Gastroesophageal sphincter (tissue), 4 donors: ENCODE results near the gene ZMYM3. TPM values are rescaled to one million over a fixed set of nuclear protein-coding genes. Genes with fewer than 3 reads are reported as not detected.

Experiments
- ATAC-seq: fragments of 150-250 bp; one replicate; pipeline ENCODE4 v1.9.1; 2016; ENCODE audit warnings: mild to moderate bottlenecking, moderate library complexity
- H3K27ac ChIP-seq, 4 donors: fragments of 200-600 bp; sonication (generic) in 3 of 4; 1 replicate in 3 of 4; 2 replicates in 1 of 4; pipeline ENCODE4 v1.5.1; 2016 to 2019
- H3K27me3 ChIP-seq: fragments of 200-600 bp; sonication (generic); one replicate; pipeline ENCODE4 v1.5.1; 2019
- H3K36me3 ChIP-seq, 2 donors: fragments of 200-600 bp; sonication (generic); one replicate each; pipeline ENCODE4 v1.5.1; 2019; ENCODE audit warnings: control low read depth in 1 of 2
- H3K4me1 ChIP-seq, 3 donors: fragments of 200-600 bp; sonication (generic); 1 replicate in 2 of 3; 2 replicates in 1 of 3; pipeline ENCODE4 v1.5.1; 2016 to 2019; ENCODE audit warnings: control low read depth in 2 of 3
- H3K4me3 ChIP-seq, 2 donors: fragments of 200-600 bp; sonication (generic); one replicate each; pipeline ENCODE4 v1.5.1; 2019; ENCODE audit warnings: mild to moderate bottlenecking in 1 of 2, moderate library complexity in 1 of 2
- H3K9me3 ChIP-seq, 3 donors: fragments of 200-600 bp; sonication (generic); one replicate each; pipeline ENCODE4 v1.5.1; 2017 to 2019; ENCODE audit warnings: control low read depth in 2 of 3
- CTCF ChIP-seq, 4 experiments: fragments of 200-600 bp in 2 of 4; fragments of 450-650 bp in 2 of 4; sonication (generic) in 1 of 4; IDR thresholded peaks; one replicate each; pipeline ENCODE4 v1.5.1; 2017 to 2019; ENCODE audit warnings: antibody characterized with exemption in 4 of 4, mild to moderate bottlenecking in 2 of 4, moderate library complexity in 2 of 4
- EP300 ChIP-seq: sonication (generic); formaldehyde crosslinking; IDR thresholded peaks from one replicate; pipeline ENCODE4 v1.6.1; 2017; ENCODE audit warnings: antibody characterized with exemption, mild to moderate bottlenecking
- POLR2A ChIP-seq, 2 donors: fragments of 450-650 bp; IDR thresholded peaks; one replicate each; pipeline ENCODE4 v1.6.1; 2017; ENCODE audit warnings: antibody characterized with exemption in 2 of 2, mild to moderate bottlenecking in 2 of 2, moderate library complexity in 1 of 2
- POLR2AphosphoS5 ChIP-seq: sonication (generic); formaldehyde crosslinking; IDR thresholded peaks from one replicate; pipeline ENCODE4 v1.6.1; 2017; ENCODE audit warnings: antibody characterized with exemption
- WGBS, 2 donors: methylation state at CpG; one replicate each; pipeline ENCODE4 v1.1.5; 2018; ENCODE audit warnings: low coverage in 1 of 2; 5-methylcytosine and 5-hydroxymethylcytosine counted together
- total RNA-seq, 4 donors: library from RNA; depleted of rRNA; stranded (reverse); fragments of >200 nt; gene quantifications; one replicate each; pipeline ENCODE4 v1.1.0, GENCODE V29; 2016

ZMYM3 gene
- total RNA-seq, 4 donors from 2014 or later, result 9.7 to 18.5 (median 13.4) TPM

- no peak overlapping the region for H3K27ac ChIP-seq
- no peaks in the 10 kb centered on the region for H3K9me3 ChIP-seq
- TF ChIP-seq POLR2AphosphoS5 (no peak), CTCF (IDR thresholded peaks at IDR 0.05) (no peak), POLR2A (IDR thresholded peaks at IDR 0.05) (no peak), EP300 (no peak)
- WGBS, 2 donors, result 60% methylated on average over 1 of the region's 6 CpGs; no CpG with 5 or more reads in 1 of the 2 donors
- no peaks in the 10 kb centered on the region for H3K27me3 ChIP-seq
- H3K36me3 ChIP-seq, result peaks cover 0 to 63% of the 10 kb centered on the region in 2 donors
- H3K4me3 ChIP-seq, result no peak overlapping the region
- ATAC-seq, result no peak
- H3K4me1 ChIP-seq, result no peaks in the 10 kb centered on the region
Measured at GRCh38 chrX:71241301-71241700, 12.6 kb downstream of the ZMYM3 start.

- ATAC-seq, result no peak
- Histone ChIP-seq H3K4me3 (no peak overlapping the region), H3K9me3 (no peaks in the 10 kb centered on the region), H3K27ac (no peak overlapping the region), H3K27me3 (no peaks in the 10 kb centered on the region), H3K4me1 (no peaks in the 10 kb centered on the region), H3K36me3 (peaks cover 0 to 48% of the 10 kb centered on the region in 2 donors)
- 73% methylated on average over 3 of the region's 3 CpGs; no CpG with 5 or more reads in 1 of the 2 donors for WGBS, 2 donors
- no peak for TF ChIP-seq CTCF (IDR thresholded peaks at IDR 0.05)
- no peak for TF ChIP-seq EP300
- TF ChIP-seq POLR2A (IDR thresholded peaks at IDR 0.05), result no peak
- TF ChIP-seq POLR2AphosphoS5, result no peak
Measured at GRCh38 chrX:71239781-71240180, 14.2 kb downstream of the ZMYM3 start.

- H3K36me3 ChIP-seq, result peaks cover 0 to 18% of the 10 kb centered on the region in 2 donors
- WGBS, 2 donors, result no CpG with 5 or more reads among the region's 1 CpG
- H3K4me1 ChIP-seq, result no peaks in the 10 kb centered on the region
- no peak overlapping the region for H3K4me3 ChIP-seq
- no peaks in the 10 kb centered on the region for H3K9me3 ChIP-seq
- no peaks in the 10 kb centered on the region for H3K27me3 ChIP-seq
- no peak for ATAC-seq
- TF ChIP-seq POLR2A (IDR thresholded peaks at IDR 0.05), result no peak
- TF ChIP-seq CTCF (IDR thresholded peaks at IDR 0.05), result no peak
- no peak for TF ChIP-seq EP300
- TF ChIP-seq POLR2AphosphoS5, result no peak
- no peak overlapping the region for H3K27ac ChIP-seq
Measured at GRCh38 chrX:71236836-71237235, 17.1 kb downstream of the ZMYM3 start.

- 44 to 58% methylated on average over 2 of the region's 3 CpGs for whole genome bisulfite sequencing, 2 donors
- Histone ChIP-seq H3K36me3 (peaks cover 0 to 5% of the 10 kb centered on the region in 2 donors), H3K9me3 (no peaks in the 10 kb centered on the region), H3K4me3 (no peak overlapping the region), H3K27ac (no peak overlapping the region), H3K4me1 (no peaks in the 10 kb centered on the region), H3K27me3 (no peaks in the 10 kb centered on the region)
- ATAC-seq, result no peak
- TF ChIP-seq POLR2AphosphoS5, result no peak
- TF ChIP-seq POLR2A (IDR thresholded peaks at IDR 0.05), result no peak
- no peak for TF ChIP-seq EP300
- no peak for TF ChIP-seq CTCF (IDR thresholded peaks at IDR 0.05)
Measured at GRCh38 chrX:71235482-71235881, 18.5 kb downstream of the ZMYM3 start.

- H3K27ac ChIP-seq, result no peak overlapping the region
- H3K9me3 ChIP-seq, result no peaks in the 10 kb centered on the region
- no peak overlapping the region for H3K4me3 ChIP-seq
- H3K36me3 ChIP-seq, result no peaks in the 10 kb centered on the region
- no peak for ATAC-seq
- no peaks in the 10 kb centered on the region for H3K4me1 ChIP-seq
- 80% methylated on average over 1 of the region's 1 CpG; no CpG with 5 or more reads in 1 of the 2 donors for WGBS, 2 donors
- no peak for TF ChIP-seq EP300
- TF ChIP-seq CTCF (IDR thresholded peaks at IDR 0.05), result no peak
- no peak for TF ChIP-seq POLR2AphosphoS5
- TF ChIP-seq POLR2A (IDR thresholded peaks at IDR 0.05), result no peak
- H3K27me3 ChIP-seq, result no peaks in the 10 kb centered on the region
Measured at GRCh38 chrX:71228063-71228642, 25.8 kb downstream of the ZMYM3 start.
